HG03571 (cell line): ENCODE results near the gene AGPS.

Experiments
- ATAC-seq: cut with Tn5 transposase; IDR thresholded peaks from one replicate; pipeline ENCODE4 v1.9.1; 2021; ENCODE audit not compliant: unreplicated experiment

The AGPS gene

GRCh38 chr2:177383935-177384334 is 8.6 kb upstream of the AGPS start:
- ATAC-seq: no peak

GRCh38 chr2:177385151-177385550 is 7.4 kb upstream of the AGPS start:
- ATAC-seq: no peak

GRCh38 chr2:177391822-177392372 is 676 bp upstream of the AGPS start:
- ATAC-seq: no peak

- no peak for ATAC-seq
Observed at GRCh38 chr2:177393203-177393755, 706 bp downstream of the AGPS start.

GRCh38 chr2:177393824-177394593 is 1.4 kb downstream of the AGPS start:
- no peak for ATAC-seq

GRCh38 chr2:177394594-177394973 is 2.0 kb downstream of the AGPS start:
- no peak for ATAC-seq

- ATAC-seq: no peak
Observed at GRCh38 chr2:177395351-177396065, 2.9 kb downstream of the AGPS start.

- ATAC-seq: no peak
Observed at GRCh38 chr2:177396703-177397460, 4.3 kb downstream of the AGPS start.

GRCh38 chr2:177397481-177398289 is 5.1 kb downstream of the AGPS start:
- ATAC-seq: no peak

GRCh38 chr2:177398290-177398683 is 5.7 kb downstream of the AGPS start:
- no peak for ATAC-seq

- no peak for ATAC-seq
Observed at GRCh38 chr2:177398791-177399190, 6.2 kb downstream of the AGPS start.

GRCh38 chr2:177399376-177399775 is 6.8 kb downstream of the AGPS start:
- no peak for ATAC-seq

- ATAC-seq: no peak
Observed at GRCh38 chr2:177400337-177400923, 7.9 kb downstream of the AGPS start.

GRCh38 chr2:177402096-177402495 is 9.5 kb downstream of the AGPS start:
- no peak for ATAC-seq

- no peak for ATAC-seq
Observed at GRCh38 chr2:177403838-177404237, 11.3 kb downstream of the AGPS start.

GRCh38 chr2:177404243-177404642 is 11.7 kb downstream of the AGPS start:
- no peak for ATAC-seq

- ATAC-seq: no peak
Observed at GRCh38 chr2:177405029-177405692, 12.6 kb downstream of the AGPS start.

GRCh38 chr2:177406182-177406581 is 13.6 kb downstream of the AGPS start:
- ATAC-seq: no peak

- no peak for ATAC-seq
Observed at GRCh38 chr2:177407031-177407430, 14.5 kb downstream of the AGPS start.
